NCI-H1417 treated with DMSO at 0.1 percent for 48 hours (cell line): ENCODE data around the gene CDX1.
A peak's percentile ranks its signal among the peaks of the same experiment; 100 is the strongest.

Experiments
- DNase-seq: peaks from one replicate; lab custom pipeline; 2025; lab: John Stamatoyannopoulos, UW

CDX1 gene

GRCh38 chr5:150208187-150209098 is 41.9 kb downstream of the CDX1 start:
- no peak for DNase-seq

GRCh38 chr5:150209099-150209635 is 42.6 kb downstream of the CDX1 start:
- DNase-seq: no peak

GRCh38 chr5:150210644-150211043 is 44.1 kb downstream of the CDX1 start:
- DNase-seq: no peak

- no peak for DNase-seq
Observed at GRCh38 chr5:150211156-150212030, 44.8 kb downstream of the CDX1 start.

GRCh38 chr5:150213530-150213929 is 47.0 kb downstream of the CDX1 start:
- DNase-seq: no peak

GRCh38 chr5:150214289-150214688 is 47.7 kb downstream of the CDX1 start:
- DNase-seq: no peak

GRCh38 chr5:150215979-150216944 is 49.7 kb downstream of the CDX1 start:
- no peak for DNase-seq

GRCh38 chr5:150217038-150217437 is 50.5 kb downstream of the CDX1 start:
- DNase-seq: no peak

- peak; percentile 30 for DNase-seq
Observed at GRCh38 chr5:150217873-150218692, 51.5 kb downstream of the CDX1 start.

- no peak for DNase-seq
Observed at GRCh38 chr5:150218693-150219035, 52.1 kb downstream of the CDX1 start.

GRCh38 chr5:150219142-150219541 is 52.6 kb downstream of the CDX1 start:
- DNase-seq: no peak

GRCh38 chr5:150219861-150220260 is 53.3 kb downstream of the CDX1 start:
- no peak for DNase-seq

GRCh38 chr5:150221471-150221870 is 54.9 kb downstream of the CDX1 start:
- no peak for DNase-seq

- DNase-seq: no peak
Observed at GRCh38 chr5:150222906-150223305, 56.3 kb downstream of the CDX1 start.

GRCh38 chr5:150223474-150223873 is 56.9 kb downstream of the CDX1 start:
- DNase-seq: no peak

- DNase-seq: no peak
Observed at GRCh38 chr5:150224483-150225027, 58.0 kb downstream of the CDX1 start.

- DNase-seq: no peak
Observed at GRCh38 chr5:150227036-150227435, 60.5 kb downstream of the CDX1 start.

- no peak for DNase-seq
Observed at GRCh38 chr5:150227606-150228273, 61.2 kb downstream of the CDX1 start.

GRCh38 chr5:150229571-150229970 is 63.0 kb downstream of the CDX1 start:
- no peak for DNase-seq

GRCh38 chr5:150230842-150231241 is 64.3 kb downstream of the CDX1 start:
- no peak for DNase-seq
